IPS DF 4.7 (cell line): ENCODE data around the gene TRPC5OS.
A peak's percentile ranks its signal among the peaks of the same experiment; 100 is the strongest.

Experiments
- DNase-seq: peaks from one replicate; pipeline ENCODE4 v3.0.0-alpha.2; 2013; ENCODE audit warnings: low spot score; ENCODE audit errors: extremely low read depth

Gene TRPC5OS

GRCh38 chrX:111896148-111896547 is 20.2 kb downstream of the TRPC5OS start:
- no peak for DNase-seq

DNA sequence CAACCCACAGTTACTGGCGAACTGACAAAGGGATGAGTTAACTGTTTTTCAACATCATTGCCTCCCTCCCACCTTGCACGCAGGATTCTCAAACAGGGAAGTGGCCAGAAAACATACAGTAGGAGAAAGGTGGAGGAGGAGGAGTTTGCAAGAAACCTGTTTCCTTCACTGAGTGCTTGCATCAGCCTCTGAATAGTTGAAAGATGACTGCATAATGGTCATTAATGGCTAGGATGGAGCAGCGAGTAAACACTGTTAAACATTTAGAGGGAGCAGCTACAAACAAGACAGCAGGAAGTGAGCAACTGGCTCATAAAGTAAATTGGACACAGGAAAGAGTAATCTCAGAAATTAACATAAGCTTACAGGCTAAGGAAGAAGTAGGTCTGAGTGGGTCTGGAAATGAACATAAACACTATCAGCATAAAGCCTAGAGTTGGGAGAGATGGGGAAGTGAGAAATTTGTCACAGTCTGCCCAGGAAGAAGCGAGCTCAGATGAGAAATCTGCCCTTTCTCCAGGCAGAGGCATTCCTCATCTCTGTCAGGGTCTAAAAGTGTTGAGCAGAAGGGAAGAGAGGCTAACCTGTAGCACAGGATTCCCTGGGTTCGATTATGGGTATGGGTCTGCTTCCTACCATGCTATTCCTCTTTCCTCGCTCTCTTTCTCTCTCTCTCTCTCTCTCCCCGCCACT is 38.6 kb downstream of the TRPC5OS start:
- DNase-seq = peak; percentile 2

GRCh38 chrX:111917591-111917990 is 41.6 kb downstream of the TRPC5OS start:
- no peak for DNase-seq

DNA sequence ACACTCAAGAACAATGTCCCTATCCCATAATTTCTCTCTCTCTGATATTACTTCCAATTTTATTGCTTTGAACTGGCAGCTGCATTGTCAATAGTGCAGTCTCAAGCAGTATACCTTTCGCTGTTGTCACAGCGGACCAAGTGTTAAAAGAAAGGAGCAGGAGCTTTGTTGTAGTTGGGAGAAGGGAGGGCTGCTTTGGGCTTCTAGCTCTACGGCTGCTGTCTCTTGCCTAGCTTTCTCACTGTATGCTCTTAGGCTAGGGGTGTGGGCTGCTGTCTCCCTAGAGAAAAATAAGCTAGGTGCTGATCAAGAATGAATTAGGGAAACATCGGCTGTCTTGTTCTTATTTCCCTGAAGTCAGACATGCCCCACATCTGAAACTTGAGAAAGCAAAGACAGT is 52.5 kb downstream of the TRPC5OS start:
- no peak for DNase-seq
